Measurements from ENCODE around the gene ANTXR1. TPM values are rescaled to one million over a fixed set of nuclear protein-coding genes. Genes with fewer than 3 reads are reported as not detected.
"Not testable (repeated sequence)": the region's sequence is repeated elsewhere in the genome, so short reads cannot be mapped to it uniquely, and the experiment has no call there.

Gene ANTXR1
- total RNA-seq, 1 donor from 2014 or later: 73.4 TPM

- DNase-seq (ENCODE audit: low spot score, unreplicated experiment): no peak
These were observed 242.8 kb downstream of the ANTXR1 start for GRCh38 chr2:69255760-69256159.

DNA sequence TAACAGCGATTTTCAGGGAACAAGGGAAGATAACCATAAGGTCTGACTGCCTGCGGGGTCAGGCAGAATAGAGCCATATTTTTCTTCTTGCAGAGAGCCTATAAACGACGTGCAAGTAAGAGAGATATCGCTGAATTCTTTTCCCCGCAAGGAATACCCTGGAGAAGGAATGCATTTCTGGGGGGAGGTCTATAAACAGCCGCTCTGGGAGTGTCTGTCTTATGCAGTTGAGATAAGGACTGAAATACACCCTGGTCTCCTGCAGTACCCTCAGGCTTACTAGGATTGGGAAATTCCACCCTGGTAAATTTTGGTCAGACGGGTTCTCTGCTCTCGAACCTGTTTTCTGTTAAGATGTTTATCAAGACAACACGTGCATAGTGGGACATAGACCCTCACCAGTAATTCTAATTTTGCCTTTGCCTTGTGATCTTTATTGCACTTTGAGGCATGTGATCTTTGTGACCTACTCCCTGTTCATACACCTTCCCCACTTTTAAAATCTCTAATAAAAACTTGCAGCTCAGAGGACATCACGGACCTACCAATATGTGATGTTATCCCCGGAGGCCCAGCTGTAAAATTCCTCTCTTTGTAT, 247.1 kb downstream of the ANTXR1 start:
- not testable (repeated sequence) for H3K4me3 Mint-ChIP-seq (ENCODE audit: low read depth); H3K4me1 Mint-ChIP-seq (ENCODE audit: low read depth); H3K27ac Mint-ChIP-seq; H3K27me3 Mint-ChIP-seq; H3K36me3 Mint-ChIP-seq (ENCODE audit: insufficient read depth); DNase-seq (ENCODE audit: low spot score, unreplicated experiment)
- H3K9me3 Mint-ChIP-seq (ENCODE audit: low read depth): peaks cover 40% of the 10 kb centered on the region

More at GRCh38 chr2:69255760-69256159, 242.8 kb downstream of the ANTXR1 start:
- no peak overlapping the region for H3K27ac Mint-ChIP-seq
- peaks cover 1% of the 10 kb centered on the region for H3K36me3 Mint-ChIP-seq (ENCODE audit: insufficient read depth)
- no peaks in the 10 kb centered on the region for H3K4me1 Mint-ChIP-seq (ENCODE audit: low read depth)
- H3K9me3 Mint-ChIP-seq (ENCODE audit: low read depth): peaks cover 23% of the 10 kb centered on the region
- no peaks in the 10 kb centered on the region for H3K27me3 Mint-ChIP-seq
- TF ChIP-seq CTCF (IDR thresholded peaks at IDR 0.05; ENCODE audit: unreplicated experiment): no peak
- H3K4me3 Mint-ChIP-seq (ENCODE audit: low read depth): no peak overlapping the region

DNA sequence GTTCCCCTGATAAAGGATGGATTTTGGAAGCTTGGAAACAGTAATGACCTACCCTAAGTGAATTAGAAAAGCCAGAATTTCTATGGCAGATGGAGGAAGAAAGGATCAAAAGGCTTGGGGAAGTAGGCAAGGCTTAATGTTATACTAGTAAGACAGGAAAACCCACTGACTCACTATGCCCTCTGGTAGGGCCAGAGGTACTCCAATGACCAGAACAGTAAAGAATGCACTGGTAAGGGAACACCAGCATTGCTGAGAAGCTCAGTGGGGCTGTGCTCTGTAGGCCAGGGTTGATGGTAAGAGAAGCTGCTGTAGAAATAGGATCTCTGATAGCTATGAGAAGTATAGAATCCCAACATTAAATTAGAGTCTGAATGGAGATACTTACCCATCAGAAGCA, 247.7 kb downstream of the ANTXR1 start:
- Mint-ChIP-seq H3K4me1 (ENCODE audit: low read depth) (no peaks in the 10 kb centered on the region), H3K27ac (no peak overlapping the region), H3K9me3 (ENCODE audit: low read depth) (peaks cover 42% of the 10 kb centered on the region), H3K36me3 (ENCODE audit: insufficient read depth) (peaks cover 1% of the 10 kb centered on the region), H3K4me3 (ENCODE audit: low read depth) (no peak overlapping the region), H3K27me3 (no peaks in the 10 kb centered on the region)
- DNase-seq (ENCODE audit: low spot score, unreplicated experiment): no peak
- no peak for TF ChIP-seq CTCF (IDR thresholded peaks at IDR 0.05; ENCODE audit: unreplicated experiment)

- Mint-ChIP-seq H3K27ac (no peak overlapping the region), H3K36me3 (ENCODE audit: insufficient read depth) (no peaks in the 10 kb centered on the region), H3K4me3 (ENCODE audit: low read depth) (no peak overlapping the region), H3K9me3 (ENCODE audit: low read depth) (peaks cover 4% of the 10 kb centered on the region), H3K4me1 (ENCODE audit: low read depth) (no peaks in the 10 kb centered on the region), H3K27me3 (peaks cover 12% of the 10 kb centered on the region)
- DNase-seq (ENCODE audit: low spot score, unreplicated experiment): no peak
- TF ChIP-seq CTCF (IDR thresholded peaks at IDR 0.05; ENCODE audit: unreplicated experiment): no peak
These were observed 256.4 kb downstream of the ANTXR1 start for GRCh38 chr2:69269330-69269729.

GRCh38 chr2:69271831-69272257, 258.9 kb downstream of the ANTXR1 start:
- Mint-ChIP-seq H3K36me3 (ENCODE audit: insufficient read depth) (no peaks in the 10 kb centered on the region), H3K4me3 (ENCODE audit: low read depth) (no peak overlapping the region), H3K4me1 (ENCODE audit: low read depth) (no peaks in the 10 kb centered on the region), H3K27me3 (peaks cover 15% of the 10 kb centered on the region), H3K9me3 (ENCODE audit: low read depth) (no peaks in the 10 kb centered on the region), H3K27ac (no peak overlapping the region)
- no peak for TF ChIP-seq CTCF (IDR thresholded peaks at IDR 0.05; ENCODE audit: unreplicated experiment)
- no peak for DNase-seq (ENCODE audit: low spot score, unreplicated experiment)

DNA sequence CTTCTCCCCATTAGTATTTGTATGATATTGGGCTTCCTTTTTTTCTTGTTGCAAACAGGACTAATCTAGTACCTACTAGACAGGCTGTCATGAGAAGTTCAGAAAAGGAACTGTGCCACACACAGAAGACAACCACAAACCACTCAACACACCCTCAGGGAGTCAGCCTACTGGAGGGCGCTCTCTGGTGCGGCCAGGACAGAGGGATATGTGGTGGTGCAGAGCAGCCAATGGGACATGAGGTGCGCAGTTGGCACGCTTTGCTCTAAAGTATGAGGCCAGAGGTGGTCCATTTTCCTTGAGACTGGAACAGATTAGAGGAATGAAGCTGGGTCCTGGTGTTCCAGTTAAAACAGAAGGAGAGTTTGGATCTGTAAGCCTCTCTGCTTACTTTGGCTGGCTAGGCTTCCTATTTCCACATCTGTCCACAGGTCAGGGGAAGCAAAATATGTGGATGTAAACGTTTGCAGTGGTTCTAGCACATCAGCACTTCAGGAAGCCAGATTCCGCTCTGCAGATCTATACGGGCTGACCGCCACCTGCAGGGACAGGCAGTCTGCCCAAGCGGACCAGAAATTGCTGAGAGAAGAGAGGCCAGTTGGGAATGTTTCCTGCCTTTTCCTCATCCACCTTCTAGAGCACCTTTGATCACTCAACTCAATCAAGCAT, 260.0 kb downstream of the ANTXR1 start:
- no peak overlapping the region for H3K27ac Mint-ChIP-seq
- no peak overlapping the region for H3K4me3 Mint-ChIP-seq (ENCODE audit: low read depth)
- no peaks in the 10 kb centered on the region for H3K9me3 Mint-ChIP-seq (ENCODE audit: low read depth)
- peaks cover 15% of the 10 kb centered on the region for H3K27me3 Mint-ChIP-seq
- TF ChIP-seq CTCF (IDR thresholded peaks at IDR 0.05; ENCODE audit: unreplicated experiment): no peak
- DNase-seq (ENCODE audit: low spot score, unreplicated experiment): no peak
- no peaks in the 10 kb centered on the region for H3K36me3 Mint-ChIP-seq (ENCODE audit: insufficient read depth)
- H3K4me1 Mint-ChIP-seq (ENCODE audit: low read depth): no peaks in the 10 kb centered on the region

Data from progenitor cell of endocrine pancreas (in vitro differentiated cells).